GM18511 (cell line): Measurements from ENCODE around the gene TXNDC17.
"Not testable (repeated sequence)": the region's sequence is repeated elsewhere in the genome, so short reads cannot be mapped to it uniquely, and the experiment has no call there.

ENCODE experiments used
- ATAC-seq: cut with Tn5 transposase; IDR thresholded peaks from one replicate; pipeline ENCODE4 v1.9.1; 2021; ENCODE audit warnings: mild to moderate bottlenecking, moderate library complexity; ENCODE audit not compliant: unreplicated experiment

TXNDC17 gene

DNA sequence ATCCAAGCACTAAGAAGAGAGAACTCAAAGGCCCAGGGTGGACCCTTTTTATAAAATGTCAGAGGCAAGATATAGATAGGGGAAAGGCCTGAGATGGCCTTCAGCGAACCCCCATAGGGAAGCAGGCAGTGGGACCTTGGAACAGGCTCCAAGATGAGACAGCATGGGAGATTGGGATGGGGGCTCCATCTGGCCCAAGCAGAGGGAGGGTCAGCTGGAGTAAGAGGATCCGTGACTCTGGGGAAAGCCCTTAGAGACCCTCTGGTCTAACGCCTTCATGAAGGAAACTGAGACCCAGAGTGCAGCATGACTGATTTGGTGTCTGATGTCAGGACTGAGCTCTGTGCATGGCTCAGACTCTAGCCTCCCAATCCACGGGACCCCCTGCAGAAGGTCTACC lies 41.5 kb downstream of the TXNDC17 start:
- no peak for ATAC-seq

GRCh38 chr17:6683081-6683684 lies 42.3 kb downstream of the TXNDC17 start:
- ATAC-seq = no peak

GRCh38 chr17:6683730-6684459 lies 43.0 kb downstream of the TXNDC17 start:
- no peak for ATAC-seq

GRCh38 chr17:6684460-6684783 lies 43.6 kb downstream of the TXNDC17 start:
- ATAC-seq = no peak

GRCh38 chr17:6684881-6685767 lies 44.3 kb downstream of the TXNDC17 start:
- ATAC-seq = no peak

- no peak for ATAC-seq
Measured at GRCh38 chr17:6686026-6686425, 45.2 kb downstream of the TXNDC17 start.

- ATAC-seq = no peak
Measured at GRCh38 chr17:6688944-6689343, 48.1 kb downstream of the TXNDC17 start.

GRCh38 chr17:6690641-6691040 lies 49.8 kb downstream of the TXNDC17 start:
- ATAC-seq = no peak

- ATAC-seq = no peak
Measured at GRCh38 chr17:6691546-6691945, 50.7 kb downstream of the TXNDC17 start.

DNA sequence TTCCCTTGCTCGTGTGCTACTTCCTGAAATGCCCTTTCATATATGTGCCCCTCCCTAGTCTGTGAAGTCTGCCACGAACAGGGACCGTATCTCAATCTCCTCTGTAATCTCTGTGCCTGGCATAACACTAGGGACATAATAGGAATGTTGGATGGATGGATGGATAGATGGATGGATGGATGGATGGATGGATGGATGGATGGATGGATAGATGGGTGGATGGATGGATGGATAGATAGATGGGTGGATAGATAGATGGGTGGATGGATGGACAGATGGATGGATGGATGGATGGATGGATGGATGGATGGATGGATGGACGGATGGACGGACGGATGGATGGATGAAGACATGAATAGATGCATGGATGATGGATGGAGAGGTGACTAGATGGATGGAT lies 51.1 kb downstream of the TXNDC17 start:
- ATAC-seq = not testable (repeated sequence)
